ENCODE data around the gene SCGB1A1.

Gene SCGB1A1

DNA sequence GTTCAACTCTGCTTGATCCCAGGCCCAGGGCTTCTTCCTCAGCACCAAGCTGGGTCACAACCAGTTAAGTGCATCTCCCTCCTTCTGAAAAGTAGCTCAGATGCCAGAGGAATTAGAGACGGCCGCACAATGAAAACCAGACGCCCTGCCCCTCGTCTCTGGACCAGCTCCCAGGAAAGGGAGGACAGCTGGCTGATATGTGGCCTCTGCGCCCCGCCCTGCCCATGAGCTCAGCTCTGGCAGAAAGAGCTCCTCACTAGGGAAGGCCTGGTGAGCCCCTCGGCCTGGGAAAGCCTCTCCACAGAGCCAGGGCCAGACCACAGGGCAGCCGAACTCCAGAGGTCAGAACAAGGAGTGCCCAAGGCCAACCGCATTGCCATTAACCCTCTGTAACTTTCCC lies 18.1 kb upstream of the SCGB1A1 start:
- H3K9me3 ChIP-seq: no peaks in the 10 kb centered on the region
- TF ChIP-seq, protein P1, sequence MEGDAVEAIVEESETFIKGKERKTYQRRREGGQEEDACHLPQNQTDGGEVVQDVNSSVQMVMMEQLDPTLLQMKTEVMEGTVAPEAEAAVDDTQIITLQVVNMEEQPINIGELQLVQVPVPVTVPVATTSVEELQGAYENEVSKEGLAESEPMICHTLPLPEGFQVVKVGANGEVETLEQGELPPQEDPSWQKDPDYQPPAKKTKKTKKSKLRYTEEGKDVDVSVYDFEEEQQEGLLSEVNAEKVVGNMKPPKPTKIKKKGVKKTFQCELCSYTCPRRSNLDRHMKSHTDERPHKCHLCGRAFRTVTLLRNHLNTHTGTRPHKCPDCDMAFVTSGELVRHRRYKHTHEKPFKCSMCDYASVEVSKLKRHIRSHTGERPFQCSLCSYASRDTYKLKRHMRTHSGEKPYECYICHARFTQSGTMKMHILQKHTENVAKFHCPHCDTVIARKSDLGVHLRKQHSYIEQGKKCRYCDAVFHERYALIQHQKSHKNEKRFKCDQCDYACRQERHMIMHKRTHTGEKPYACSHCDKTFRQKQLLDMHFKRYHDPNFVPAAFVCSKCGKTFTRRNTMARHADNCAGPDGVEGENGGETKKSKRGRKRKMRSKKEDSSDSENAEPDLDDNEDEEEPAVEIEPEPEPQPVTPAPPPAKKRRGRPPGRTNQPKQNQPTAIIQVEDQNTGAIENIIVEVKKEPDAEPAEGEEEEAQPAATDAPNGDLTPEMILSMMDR (IDR thresholded peaks at IDR 0.05; ENCODE audit: low read depth, low read length): no peak
- DNase-seq: peak; percentile 79
- no peaks in the 10 kb centered on the region for H3K36me3 ChIP-seq
- no peak overlapping the region for H3K4me3 ChIP-seq (ENCODE audit: low read depth, low read length)
- peaks cover 9% of the 10 kb centered on the region for H3K4me1 ChIP-seq
- no peaks in the 10 kb centered on the region for H3K27me3 ChIP-seq

DNA sequence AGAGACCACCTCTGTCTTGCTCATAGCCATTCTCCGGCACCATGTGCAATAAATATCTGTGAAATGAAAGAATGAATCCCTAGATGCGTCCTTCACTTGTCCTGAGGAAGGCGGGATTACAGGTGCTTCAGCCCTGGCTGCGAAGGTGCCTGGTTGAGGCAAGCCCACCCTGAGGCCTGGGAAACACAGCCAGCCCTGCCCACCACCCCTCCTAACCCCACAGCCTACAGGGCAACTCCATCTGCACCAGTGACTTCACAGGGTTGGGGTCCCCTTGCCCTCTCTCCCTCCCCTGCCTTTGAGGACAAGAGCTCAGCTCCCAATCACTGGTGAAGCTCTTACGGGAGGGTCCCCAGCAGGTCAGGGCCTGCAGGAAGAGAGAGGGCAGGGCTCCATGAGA lies 17.5 kb upstream of the SCGB1A1 start:
- no peaks in the 10 kb centered on the region for H3K9me3 ChIP-seq
- H3K4me3 ChIP-seq (ENCODE audit: low read depth, low read length): no peak overlapping the region
- no peak for DNase-seq
- TF ChIP-seq, protein P1 (IDR thresholded peaks at IDR 0.05; ENCODE audit: low read depth, low read length): no peak
- peaks cover 9% of the 10 kb centered on the region for H3K4me1 ChIP-seq
- H3K36me3 ChIP-seq: no peaks in the 10 kb centered on the region
- no peaks in the 10 kb centered on the region for H3K27me3 ChIP-seq

DNA sequence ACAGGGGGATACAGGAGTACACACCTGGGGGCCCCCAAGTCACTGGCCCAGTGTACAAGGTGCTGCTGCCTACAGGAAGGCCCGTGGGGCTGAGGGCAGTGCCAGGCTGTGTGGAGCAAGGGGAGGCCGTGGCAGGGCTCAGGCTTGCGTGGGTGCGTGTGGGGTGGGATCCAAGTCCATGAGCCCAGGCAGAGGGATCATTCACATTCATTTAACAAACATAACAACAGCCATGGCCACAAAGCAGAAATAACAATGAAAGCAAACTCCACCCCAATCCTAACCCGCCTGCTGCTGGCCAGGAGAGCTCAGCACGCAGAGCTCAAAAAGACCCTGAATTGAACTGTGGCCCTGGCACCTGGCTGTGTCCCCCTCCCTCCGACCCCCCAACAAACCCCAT lies 17.0 kb upstream of the SCGB1A1 start:
- Histone ChIP-seq H3K9me3 (no peaks in the 10 kb centered on the region), H3K27me3 (no peaks in the 10 kb centered on the region), H3K36me3 (no peaks in the 10 kb centered on the region), H3K4me1 (peaks cover 9% of the 10 kb centered on the region), H3K4me3 (ENCODE audit: low read depth, low read length) (no peak overlapping the region)
- DNase-seq: no peak
- TF ChIP-seq, protein P1 (IDR thresholded peaks at IDR 0.05; ENCODE audit: low read depth, low read length): no peak

DNA sequence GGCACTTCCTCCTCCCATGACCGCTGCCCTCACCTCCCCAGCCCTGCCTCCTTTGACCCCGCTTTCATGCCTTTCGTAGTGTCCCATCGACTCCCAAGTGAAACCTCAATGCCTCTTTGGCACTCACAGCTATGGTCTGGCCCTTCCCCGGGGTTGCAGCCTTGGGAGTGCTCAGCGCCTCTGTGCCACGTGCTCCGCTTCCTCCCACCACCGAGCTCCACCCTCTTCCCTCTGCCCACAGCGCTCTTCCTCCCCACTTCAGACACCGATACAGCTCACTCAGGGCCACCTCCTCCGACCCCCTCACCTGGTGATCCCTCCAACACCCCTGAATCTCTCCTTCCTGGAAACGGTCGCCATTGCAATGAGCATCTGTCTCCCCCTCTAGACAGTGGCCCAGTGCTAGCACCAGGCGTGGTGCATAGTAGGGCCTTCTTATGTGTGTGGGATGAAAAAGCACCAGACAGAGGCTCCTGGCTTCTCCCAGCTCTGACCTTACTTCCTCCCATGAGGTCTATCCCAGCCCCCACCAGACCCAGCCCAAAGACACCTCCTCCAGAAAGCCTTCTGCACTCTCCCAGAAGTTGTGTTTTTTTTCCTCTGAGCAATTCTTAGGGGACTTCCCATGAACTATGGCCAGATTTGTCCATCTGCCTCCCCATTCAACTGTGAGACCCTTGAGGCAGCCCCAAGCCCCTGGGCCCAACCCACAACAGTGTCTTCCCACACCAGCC lies 16.4 kb upstream of the SCGB1A1 start:
- DNase-seq: no peak
- Histone ChIP-seq H3K36me3 (no peaks in the 10 kb centered on the region), H3K4me1 (peaks cover 9% of the 10 kb centered on the region), H3K9me3 (no peaks in the 10 kb centered on the region), H3K27me3 (no peaks in the 10 kb centered on the region), H3K4me3 (ENCODE audit: low read depth, low read length) (no peak overlapping the region)
- TF ChIP-seq, protein P1 (IDR thresholded peaks at IDR 0.05; ENCODE audit: low read depth, low read length): no peak

DNA sequence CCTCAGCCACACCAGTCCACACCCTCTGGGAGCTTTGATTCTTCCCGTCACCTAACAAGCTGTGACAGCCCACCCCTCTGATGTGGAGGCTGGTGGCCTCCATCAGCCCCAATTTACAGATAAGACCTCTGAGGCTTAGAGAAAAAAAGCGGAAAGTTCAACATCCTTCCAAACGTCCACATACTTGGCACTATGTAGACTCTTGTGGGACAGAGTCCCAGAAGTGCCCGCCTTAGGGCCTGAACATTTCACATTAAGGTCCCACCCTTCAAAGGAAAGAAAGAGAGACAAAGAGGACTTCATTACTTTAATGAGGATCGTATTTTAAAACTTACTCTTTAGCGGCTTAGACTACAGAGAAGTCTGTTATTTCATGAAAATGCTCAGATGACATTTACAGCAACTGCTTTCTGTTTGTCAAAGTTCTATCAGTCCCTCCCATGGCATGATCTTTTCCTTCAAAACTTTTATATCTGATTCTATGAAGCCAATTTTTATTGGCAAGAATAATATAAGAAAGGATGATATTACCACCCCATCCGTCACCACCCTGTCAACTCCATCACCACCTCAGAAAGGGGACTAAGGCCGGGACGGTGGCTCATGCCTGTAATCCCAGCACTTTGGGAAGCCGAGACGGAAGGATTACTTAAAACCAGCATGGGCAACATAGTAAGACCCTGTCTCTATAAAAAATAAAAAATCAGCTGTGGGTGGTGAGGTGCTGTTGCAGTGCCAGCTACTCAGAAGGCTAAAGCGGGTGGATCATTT lies 15.7 kb upstream of the SCGB1A1 start:
- no peak for DNase-seq
- Histone ChIP-seq H3K36me3 (no peaks in the 10 kb centered on the region), H3K4me1 (peaks cover 9% of the 10 kb centered on the region), H3K4me3 (ENCODE audit: low read depth, low read length) (no peak overlapping the region), H3K9me3 (no peaks in the 10 kb centered on the region), H3K27me3 (no peaks in the 10 kb centered on the region)
- TF ChIP-seq, protein P1 (IDR thresholded peaks at IDR 0.05; ENCODE audit: low read depth, low read length): no peak

DNA sequence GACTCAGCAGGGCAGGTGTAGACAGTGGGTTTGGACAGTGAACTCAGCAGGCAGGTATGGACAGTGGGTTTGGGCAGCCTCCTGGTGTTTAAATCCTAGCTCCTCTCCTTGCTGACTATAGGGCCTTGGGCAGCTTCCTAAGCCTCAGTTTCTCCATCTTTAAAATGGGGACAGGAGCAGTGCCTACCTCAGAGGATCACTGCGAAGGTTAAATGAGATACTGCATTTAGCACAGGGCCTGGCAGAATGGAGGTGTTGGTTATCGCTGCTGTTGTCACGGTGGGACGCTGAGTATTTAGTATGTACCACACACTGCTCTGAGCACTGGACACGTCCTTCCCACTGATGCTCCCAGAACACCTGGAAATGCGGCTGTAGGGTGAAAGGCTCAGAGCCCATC lies 14.4 kb upstream of the SCGB1A1 start:
- DNase-seq: no peak
- Histone ChIP-seq H3K4me3 (ENCODE audit: low read depth, low read length) (no peak overlapping the region), H3K4me1 (peaks cover 9% of the 10 kb centered on the region), H3K27me3 (no peaks in the 10 kb centered on the region), H3K9me3 (no peaks in the 10 kb centered on the region), H3K36me3 (no peaks in the 10 kb centered on the region)
- TF ChIP-seq, protein P1 (IDR thresholded peaks at IDR 0.05; ENCODE audit: low read depth, low read length): no peak
